BJ (cell line): ENCODE measurements around the gene MFRP. TPM values are rescaled to one million over a fixed set of nuclear protein-coding genes. Genes with fewer than 3 reads are reported as not detected.
A peak's percentile ranks its signal among the peaks of the same experiment; 100 is the strongest.

Source experiments
- CTCF ChIA-PET: fragments of 350-600 bp; formaldehyde crosslinking; extraction: SDS; loops from one replicate; lab custom pipeline; 2021; ENCODE audit warnings: antibody characterized with exemption, inconsistent platforms; lab: Yijun Ruan, JAX
- POLR2A ChIA-PET: fragments of 300-600 bp; sonication (Branson Sonifier 250); formaldehyde crosslinking; extraction: SDS; loops from one replicate; lab custom pipeline; 2021; ENCODE audit warnings: antibody characterized with exemption; lab: Charles Lee
- DNase-seq: peaks from one replicate; pipeline ENCODE4 v3.0.0-alpha.2; 2011; ENCODE audit warnings: low read depth
- H3K27me3 ChIP-seq: 2 replicates; pipeline ENCODE4 v1.6.0; 2011; ENCODE audit warnings: low read length; ENCODE audit not compliant: control insufficient read depth, insufficient read depth
- H3K36me3 ChIP-seq: 2 replicates; pipeline ENCODE4 v1.5.1; 2011; ENCODE audit warnings: low read length; ENCODE audit not compliant: control insufficient read depth, insufficient read depth
- H3K4me3 ChIP-seq: 2 replicates; pipeline ENCODE4 v1.5.1; 2011; ENCODE audit warnings: low read depth, mild to moderate bottlenecking, control low read depth, low read length
- CTCF ChIP-seq: IDR thresholded peaks from 2 replicates; pipeline ENCODE4 v1.5.1; 2011; ENCODE audit warnings: low read depth, mild to moderate bottlenecking, control low read depth, inconsistent platforms, low read length, moderate library complexity; ENCODE audit not compliant: insufficient read depth
- polyA plus RNA-seq: library from polyadenylated mRNA; depleted of rRNA; stranded (reverse); fragments of >200 nt; gene quantifications from 2 replicates; pipeline ENCODE4 v1.2.3, GENCODE V29; 2011

MFRP gene
- polyA plus RNA-seq, 1 experiment = not detected

- POLR2A ChIA-PET = interaction anchor here (0.6 kb wide), 1 partner anchor 173 kb away, joined by 5 read pairs; no protein-coding TSS in a partner anchor
- no peak overlapping the region for H3K4me3 ChIP-seq
- CTCF ChIA-PET = interaction anchor here (2.9 to 3.3 kb wide), 3 partner anchors 11 to 112 kb away, joined by 18 to 58 read pairs (median 26); no protein-coding TSS in a partner anchor
- no peak for DNase-seq
- H3K27me3 ChIP-seq = no peaks in the 10 kb centered on the region
- TF ChIP-seq CTCF = no peak
- no peaks in the 10 kb centered on the region for H3K36me3 ChIP-seq
These were observed 16.2 kb upstream of the MFRP start for GRCh38 chr11:119362741-119363080.

- DNase-seq = no peak
- Histone ChIP-seq H3K36me3 (no peaks in the 10 kb centered on the region), H3K27me3 (no peaks in the 10 kb centered on the region), H3K4me3 (no peak overlapping the region)
- ChIA-PET CTCF (interaction anchor here (1.1 to 3.3 kb wide), 5 partner anchors 11 to 112 kb away, joined by 4 to 58 read pairs (median 18); partner anchors contain the start of gene USP2), POLR2A (no interaction called here)
- TF ChIP-seq CTCF = no peak
These were observed 15.6 kb upstream of the MFRP start for GRCh38 chr11:119361941-119362725.

- ChIA-PET POLR2A (no interaction called here), CTCF (interaction anchor here (0.9 to 3.3 kb wide), 8 partner anchors 12 to 368 kb away, joined by 3 to 58 read pairs (median 8); partner anchors contain the start of gene USP2)
- H3K4me3 ChIP-seq = no peak overlapping the region
These were observed 14.7 kb upstream of the MFRP start for GRCh38 chr11:119361056-119361787.

GRCh38 chr11:119359365-119360214 is 13.1 kb upstream of the MFRP start:
- no peak for DNase-seq
- H3K27me3 ChIP-seq = no peaks in the 10 kb centered on the region
- CTCF ChIA-PET = interaction anchor here (0.6 to 4.7 kb wide), 6 partner anchors 14 to 146 kb away, joined by 3 to 349 read pairs (median 22); partner anchors contain the start of gene USP2
- POLR2A ChIA-PET = no interaction called here
- no peak for TF ChIP-seq CTCF
- no peak overlapping the region for H3K4me3 ChIP-seq
- H3K36me3 ChIP-seq = no peaks in the 10 kb centered on the region

More at GRCh38 chr11:119361056-119361787, 14.7 kb upstream of the MFRP start:
- peak; percentile 48 for DNase-seq
- Histone ChIP-seq H3K27me3 (no peaks in the 10 kb centered on the region), H3K36me3 (no peaks in the 10 kb centered on the region)
- TF ChIP-seq CTCF = no peak
